ENCODE data around the gene ZNF543.

DNA sequence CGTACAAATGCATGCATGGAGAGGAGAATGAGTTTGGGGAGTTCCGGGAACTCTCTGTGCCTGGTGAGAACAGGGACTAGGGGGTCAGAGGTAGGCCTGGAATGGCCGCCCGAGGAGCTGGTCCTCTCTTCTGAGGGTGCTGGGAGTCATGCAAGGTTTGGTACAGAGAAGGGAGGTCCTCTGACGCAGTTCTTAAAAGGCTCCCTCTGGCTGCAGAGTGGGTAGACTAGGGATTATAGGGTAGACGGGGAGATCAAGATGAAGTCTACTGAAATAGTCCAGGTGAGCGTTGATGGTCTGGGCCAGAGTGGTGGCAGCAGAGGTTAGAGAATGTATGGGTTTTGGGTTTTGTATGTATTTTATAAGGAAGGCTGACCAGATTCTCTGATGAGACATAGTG lies 31.6 kb downstream of the ZNF543 start:
- TF ChIP-seq EZH2 (IDR thresholded peaks at IDR 0.05; ENCODE audit: borderline replicate concordance, insufficient read depth, low read length, poor library complexity, severe bottlenecking) (no peak), RAD21 (conservative IDR thresholded peaks at IDR 0.05) (no peak), SMC3 (conservative IDR thresholded peaks at IDR 0.05; ENCODE audit: poor library complexity) (no peak), MXI1 (conservative IDR thresholded peaks at IDR 0.05; ENCODE audit: poor library complexity, severe bottlenecking) (no peak), POLR2AphosphoS5 (IDR thresholded peaks at IDR 0.05) (no peak), EP300 (conservative IDR thresholded peaks at IDR 0.05; ENCODE audit: poor library complexity, severe bottlenecking) (no peak)
- TF ChIP-seq, protein P1, sequence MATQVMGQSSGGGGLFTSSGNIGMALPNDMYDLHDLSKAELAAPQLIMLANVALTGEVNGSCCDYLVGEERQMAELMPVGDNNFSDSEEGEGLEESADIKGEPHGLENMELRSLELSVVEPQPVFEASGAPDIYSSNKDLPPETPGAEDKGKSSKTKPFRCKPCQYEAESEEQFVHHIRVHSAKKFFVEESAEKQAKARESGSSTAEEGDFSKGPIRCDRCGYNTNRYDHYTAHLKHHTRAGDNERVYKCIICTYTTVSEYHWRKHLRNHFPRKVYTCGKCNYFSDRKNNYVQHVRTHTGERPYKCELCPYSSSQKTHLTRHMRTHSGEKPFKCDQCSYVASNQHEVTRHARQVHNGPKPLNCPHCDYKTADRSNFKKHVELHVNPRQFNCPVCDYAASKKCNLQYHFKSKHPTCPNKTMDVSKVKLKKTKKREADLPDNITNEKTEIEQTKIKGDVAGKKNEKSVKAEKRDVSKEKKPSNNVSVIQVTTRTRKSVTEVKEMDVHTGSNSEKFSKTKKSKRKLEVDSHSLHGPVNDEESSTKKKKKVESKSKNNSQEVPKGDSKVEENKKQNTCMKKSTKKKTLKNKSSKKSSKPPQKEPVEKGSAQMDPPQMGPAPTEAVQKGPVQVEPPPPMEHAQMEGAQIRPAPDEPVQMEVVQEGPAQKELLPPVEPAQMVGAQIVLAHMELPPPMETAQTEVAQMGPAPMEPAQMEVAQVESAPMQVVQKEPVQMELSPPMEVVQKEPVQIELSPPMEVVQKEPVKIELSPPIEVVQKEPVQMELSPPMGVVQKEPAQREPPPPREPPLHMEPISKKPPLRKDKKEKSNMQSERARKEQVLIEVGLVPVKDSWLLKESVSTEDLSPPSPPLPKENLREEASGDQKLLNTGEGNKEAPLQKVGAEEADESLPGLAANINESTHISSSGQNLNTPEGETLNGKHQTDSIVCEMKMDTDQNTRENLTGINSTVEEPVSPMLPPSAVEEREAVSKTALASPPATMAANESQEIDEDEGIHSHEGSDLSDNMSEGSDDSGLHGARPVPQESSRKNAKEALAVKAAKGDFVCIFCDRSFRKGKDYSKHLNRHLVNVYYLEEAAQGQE (IDR thresholded peaks at IDR 0.05; ENCODE audit: borderline replicate concordance): no peak
- TF ChIP-seq, protein P2, sequence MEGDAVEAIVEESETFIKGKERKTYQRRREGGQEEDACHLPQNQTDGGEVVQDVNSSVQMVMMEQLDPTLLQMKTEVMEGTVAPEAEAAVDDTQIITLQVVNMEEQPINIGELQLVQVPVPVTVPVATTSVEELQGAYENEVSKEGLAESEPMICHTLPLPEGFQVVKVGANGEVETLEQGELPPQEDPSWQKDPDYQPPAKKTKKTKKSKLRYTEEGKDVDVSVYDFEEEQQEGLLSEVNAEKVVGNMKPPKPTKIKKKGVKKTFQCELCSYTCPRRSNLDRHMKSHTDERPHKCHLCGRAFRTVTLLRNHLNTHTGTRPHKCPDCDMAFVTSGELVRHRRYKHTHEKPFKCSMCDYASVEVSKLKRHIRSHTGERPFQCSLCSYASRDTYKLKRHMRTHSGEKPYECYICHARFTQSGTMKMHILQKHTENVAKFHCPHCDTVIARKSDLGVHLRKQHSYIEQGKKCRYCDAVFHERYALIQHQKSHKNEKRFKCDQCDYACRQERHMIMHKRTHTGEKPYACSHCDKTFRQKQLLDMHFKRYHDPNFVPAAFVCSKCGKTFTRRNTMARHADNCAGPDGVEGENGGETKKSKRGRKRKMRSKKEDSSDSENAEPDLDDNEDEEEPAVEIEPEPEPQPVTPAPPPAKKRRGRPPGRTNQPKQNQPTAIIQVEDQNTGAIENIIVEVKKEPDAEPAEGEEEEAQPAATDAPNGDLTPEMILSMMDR (IDR thresholded peaks at IDR 0.05; ENCODE audit: poor library complexity, severe bottlenecking): peak; percentile 7

All from neural cell (in vitro differentiated cells).